ENCODE measurements around the gene PRR19.

PRR19 gene

GRCh38 chr19:42313840-42314755, 12.2 kb downstream of the PRR19 start:
- TF ChIP-seq ZFP30 (CRISPR knock-in tag; IDR thresholded peaks at IDR 0.05), result no peak
- no peak for ATAC-seq

- TF ChIP-seq OSR1 (CRISPR knock-in tag; IDR thresholded peaks at IDR 0.05) (no peak), SNAI2 (CRISPR knock-in tag; IDR thresholded peaks at IDR 0.05) (no peak)
- ATAC-seq, result no peak
Observed at GRCh38 chr19:42315024-42315423, 13.1 kb downstream of the PRR19 start.

GRCh38 chr19:42316223-42317211, 14.6 kb downstream of the PRR19 start:
- ATAC-seq, result no peak
- TF ChIP-seq ZFP30 (CRISPR knock-in tag; IDR thresholded peaks at IDR 0.05), result no peak
- no peak for TF ChIP-seq TOX (CRISPR knock-in tag; IDR thresholded peaks at IDR 0.05; ENCODE audit: borderline replicate concordance)
- no peak for TF ChIP-seq OSR1 (CRISPR knock-in tag; IDR thresholded peaks at IDR 0.05)
- TF ChIP-seq ZFP3 (CRISPR knock-in tag; IDR thresholded peaks at IDR 0.05), result no peak
- no peak for TF ChIP-seq BACH2 (CRISPR knock-in tag; IDR thresholded peaks at IDR 0.05; ENCODE audit: borderline replicate concordance)
- no peak for TF ChIP-seq ZNF70 (CRISPR knock-in tag; IDR thresholded peaks at IDR 0.05)
- no peak for TF ChIP-seq PPARA (CRISPR knock-in tag; IDR thresholded peaks at IDR 0.05; ENCODE audit: borderline replicate concordance)
- TF ChIP-seq, protein P1, sequence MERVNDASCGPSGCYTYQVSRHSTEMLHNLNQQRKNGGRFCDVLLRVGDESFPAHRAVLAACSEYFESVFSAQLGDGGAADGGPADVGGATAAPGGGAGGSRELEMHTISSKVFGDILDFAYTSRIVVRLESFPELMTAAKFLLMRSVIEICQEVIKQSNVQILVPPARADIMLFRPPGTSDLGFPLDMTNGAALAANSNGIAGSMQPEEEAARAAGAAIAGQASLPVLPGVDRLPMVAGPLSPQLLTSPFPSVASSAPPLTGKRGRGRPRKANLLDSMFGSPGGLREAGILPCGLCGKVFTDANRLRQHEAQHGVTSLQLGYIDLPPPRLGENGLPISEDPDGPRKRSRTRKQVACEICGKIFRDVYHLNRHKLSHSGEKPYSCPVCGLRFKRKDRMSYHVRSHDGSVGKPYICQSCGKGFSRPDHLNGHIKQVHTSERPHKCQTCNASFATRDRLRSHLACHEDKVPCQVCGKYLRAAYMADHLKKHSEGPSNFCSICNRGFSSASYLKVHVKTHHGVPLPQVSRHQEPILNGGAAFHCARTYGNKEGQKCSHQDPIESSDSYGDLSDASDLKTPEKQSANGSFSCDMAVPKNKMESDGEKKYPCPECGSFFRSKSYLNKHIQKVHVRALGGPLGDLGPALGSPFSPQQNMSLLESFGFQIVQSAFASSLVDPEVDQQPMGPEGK (CRISPR knock-in tag; IDR thresholded peaks at IDR 0.05; ENCODE audit: borderline replicate concordance), result no peak
- TF ChIP-seq ARNTL (CRISPR knock-in tag; IDR thresholded peaks at IDR 0.05; ENCODE audit: borderline replicate concordance, low read depth), result no peak
- no peak for TF ChIP-seq ISL1 (CRISPR knock-in tag; IDR thresholded peaks at IDR 0.05)
- no peak for TF ChIP-seq ZC3H10 (CRISPR knock-in tag; IDR thresholded peaks at IDR 0.05)
- no peak for TF ChIP-seq ZNF565 (CRISPR knock-in tag; conservative IDR thresholded peaks at IDR 0.05; ENCODE audit: low read depth)
- TF ChIP-seq TCF4 (CRISPR knock-in tag; IDR thresholded peaks at IDR 0.05; ENCODE audit: borderline replicate concordance), result no peak
- TF ChIP-seq ZNF8 (CRISPR knock-in tag; IDR thresholded peaks at IDR 0.05), result no peak
- TF ChIP-seq ESRRG (CRISPR knock-in tag; IDR thresholded peaks at IDR 0.05), result no peak
- TF ChIP-seq, protein P2, sequence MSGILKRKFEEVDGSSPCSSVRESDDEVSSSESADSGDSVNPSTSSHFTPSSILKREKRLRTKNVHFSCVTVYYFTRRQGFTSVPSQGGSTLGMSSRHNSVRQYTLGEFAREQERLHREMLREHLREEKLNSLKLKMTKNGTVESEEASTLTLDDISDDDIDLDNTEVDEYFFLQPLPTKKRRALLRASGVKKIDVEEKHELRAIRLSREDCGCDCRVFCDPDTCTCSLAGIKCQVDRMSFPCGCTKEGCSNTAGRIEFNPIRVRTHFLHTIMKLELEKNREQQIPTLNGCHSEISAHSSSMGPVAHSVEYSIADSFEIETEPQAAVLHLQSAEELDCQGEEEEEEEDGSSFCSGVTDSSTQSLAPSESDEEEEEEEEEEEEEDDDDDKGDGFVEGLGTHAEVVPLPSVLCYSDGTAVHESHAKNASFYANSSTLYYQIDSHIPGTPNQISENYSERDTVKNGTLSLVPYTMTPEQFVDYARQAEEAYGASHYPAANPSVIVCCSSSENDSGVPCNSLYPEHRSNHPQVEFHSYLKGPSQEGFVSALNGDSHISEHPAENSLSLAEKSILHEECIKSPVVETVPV (CRISPR knock-in tag; IDR thresholded peaks at IDR 0.05), result no peak
- no peak for TF ChIP-seq CSDC2 (CRISPR knock-in tag; IDR thresholded peaks at IDR 0.05)
- TF ChIP-seq GLIS3 (CRISPR knock-in tag; IDR thresholded peaks at IDR 0.05), result no peak
- TF ChIP-seq POU6F1 (CRISPR knock-in tag; IDR thresholded peaks at IDR 0.05; ENCODE audit: borderline replicate concordance, low read depth), result no peak

DNA sequence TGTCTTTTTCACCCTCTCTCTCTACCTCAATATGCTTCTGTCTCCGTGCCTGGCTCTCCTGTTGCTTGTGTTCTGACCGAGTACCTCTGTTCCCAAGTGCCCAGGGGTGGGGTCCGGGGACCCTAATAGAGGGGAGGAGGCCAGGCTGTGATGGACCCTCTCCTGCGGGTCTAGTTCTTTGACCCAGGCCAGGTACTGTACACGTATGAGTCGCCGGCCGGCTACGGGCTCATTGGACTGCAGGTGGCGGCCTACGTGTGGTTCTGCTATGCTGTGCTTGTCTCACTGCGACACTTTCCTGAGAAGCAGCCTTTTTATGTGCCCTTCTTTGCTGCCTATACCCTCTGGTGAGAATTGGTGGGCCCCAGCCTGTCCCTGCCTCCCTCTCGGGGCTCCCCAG, 15.6 kb downstream of the PRR19 start:
- no peak for TF ChIP-seq GLIS3 (CRISPR knock-in tag; IDR thresholded peaks at IDR 0.05)
- no peak for TF ChIP-seq ISL1 (CRISPR knock-in tag; IDR thresholded peaks at IDR 0.05)
- no peak for TF ChIP-seq TCF4 (CRISPR knock-in tag; IDR thresholded peaks at IDR 0.05; ENCODE audit: borderline replicate concordance)
- TF ChIP-seq RARB (CRISPR knock-in tag; IDR thresholded peaks at IDR 0.05), result no peak
- TF ChIP-seq ESRRG (CRISPR knock-in tag; IDR thresholded peaks at IDR 0.05), result no peak
- TF ChIP-seq SNAI2 (CRISPR knock-in tag; IDR thresholded peaks at IDR 0.05), result no peak
- no peak for TF ChIP-seq ZC3H10 (CRISPR knock-in tag; IDR thresholded peaks at IDR 0.05)
- no peak for TF ChIP-seq BACH2 (CRISPR knock-in tag; IDR thresholded peaks at IDR 0.05; ENCODE audit: borderline replicate concordance)
- no peak for TF ChIP-seq ARNTL (CRISPR knock-in tag; IDR thresholded peaks at IDR 0.05; ENCODE audit: borderline replicate concordance, low read depth)
- TF ChIP-seq, protein P3, sequence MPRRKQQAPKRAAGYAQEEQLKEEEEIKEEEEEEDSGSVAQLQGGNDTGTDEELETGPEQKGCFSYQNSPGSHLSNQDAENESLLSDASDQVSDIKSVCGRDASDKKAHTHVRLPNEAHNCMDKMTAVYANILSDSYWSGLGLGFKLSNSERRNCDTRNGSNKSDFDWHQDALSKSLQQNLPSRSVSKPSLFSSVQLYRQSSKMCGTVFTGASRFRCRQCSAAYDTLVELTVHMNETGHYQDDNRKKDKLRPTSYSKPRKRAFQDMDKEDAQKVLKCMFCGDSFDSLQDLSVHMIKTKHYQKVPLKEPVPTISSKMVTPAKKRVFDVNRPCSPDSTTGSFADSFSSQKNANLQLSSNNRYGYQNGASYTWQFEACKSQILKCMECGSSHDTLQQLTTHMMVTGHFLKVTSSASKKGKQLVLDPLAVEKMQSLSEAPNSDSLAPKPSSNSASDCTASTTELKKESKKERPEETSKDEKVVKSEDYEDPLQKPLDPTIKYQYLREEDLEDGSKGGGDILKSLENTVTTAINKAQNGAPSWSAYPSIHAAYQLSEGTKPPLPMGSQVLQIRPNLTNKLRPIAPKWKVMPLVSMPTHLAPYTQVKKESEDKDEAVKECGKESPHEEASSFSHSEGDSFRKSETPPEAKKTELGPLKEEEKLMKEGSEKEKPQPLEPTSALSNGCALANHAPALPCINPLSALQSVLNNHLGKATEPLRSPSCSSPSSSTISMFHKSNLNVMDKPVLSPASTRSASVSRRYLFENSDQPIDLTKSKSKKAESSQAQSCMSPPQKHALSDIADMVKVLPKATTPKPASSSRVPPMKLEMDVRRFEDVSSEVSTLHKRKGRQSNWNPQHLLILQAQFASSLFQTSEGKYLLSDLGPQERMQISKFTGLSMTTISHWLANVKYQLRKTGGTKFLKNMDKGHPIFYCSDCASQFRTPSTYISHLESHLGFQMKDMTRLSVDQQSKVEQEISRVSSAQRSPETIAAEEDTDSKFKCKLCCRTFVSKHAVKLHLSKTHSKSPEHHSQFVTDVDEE (CRISPR knock-in tag; IDR thresholded peaks at IDR 0.05), result no peak
- TF ChIP-seq OSR1 (CRISPR knock-in tag; IDR thresholded peaks at IDR 0.05), result no peak
- TF ChIP-seq ZNF70 (CRISPR knock-in tag; IDR thresholded peaks at IDR 0.05), result no peak
- no peak for TF ChIP-seq ZFP3 (CRISPR knock-in tag; IDR thresholded peaks at IDR 0.05)
- TF ChIP-seq PPARA (CRISPR knock-in tag; IDR thresholded peaks at IDR 0.05; ENCODE audit: borderline replicate concordance), result no peak
- TF ChIP-seq ZNF8 (CRISPR knock-in tag; IDR thresholded peaks at IDR 0.05), result no peak
- TF ChIP-seq POU6F1 (CRISPR knock-in tag; IDR thresholded peaks at IDR 0.05; ENCODE audit: borderline replicate concordance, low read depth), result no peak
- no peak for TF ChIP-seq TOX (CRISPR knock-in tag; IDR thresholded peaks at IDR 0.05; ENCODE audit: borderline replicate concordance)
- no peak for ATAC-seq

Data from SK-N-SH treated with all-trans-retinoic acid at 6 μM for 48 hours (cell line).